HCEC 1CT (cell line): ENCODE data around the gene CRY1.
"Not testable (repeated sequence)": the region's sequence is repeated elsewhere in the genome, so short reads cannot be mapped to it uniquely, and the experiment has no call there.

ENCODE experiments used
- DNase-seq: peaks from one replicate; pipeline ENCODE4 v3.0.0-alpha.2; 2017

The CRY1 gene

GRCh38 chr12:107107381-107107780 is 14.0 kb upstream of the CRY1 start:
- no peak for DNase-seq

GRCh38 chr12:107106241-107107025 is 13.1 kb upstream of the CRY1 start:
- no peak for DNase-seq

- DNase-seq: no peak
These were observed 12.0 kb upstream of the CRY1 start for GRCh38 chr12:107105410-107105703.

GRCh38 chr12:107103516-107103915 is 10.2 kb upstream of the CRY1 start:
- no peak for DNase-seq

GRCh38 chr12:107103097-107103496 is 9.7 kb upstream of the CRY1 start:
- no peak for DNase-seq

DNA sequence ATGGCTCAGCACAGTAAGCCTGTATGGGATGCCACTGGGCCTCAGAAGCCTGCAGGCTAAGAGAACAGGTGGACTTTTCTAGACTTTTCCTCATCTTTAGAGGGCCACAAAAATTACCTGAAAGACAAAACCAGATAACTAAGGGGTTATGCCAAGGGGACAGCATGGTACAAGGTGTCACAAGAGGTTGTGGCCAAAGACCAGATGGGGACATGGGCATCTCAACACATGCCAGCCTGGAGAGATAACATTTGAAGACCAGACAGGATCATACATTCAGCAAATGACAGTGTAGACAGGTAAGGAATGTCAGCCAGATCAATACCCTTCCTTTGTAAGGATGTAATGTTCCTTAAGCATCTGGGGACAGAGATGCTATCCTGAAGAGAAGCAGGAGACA is 8.9 kb upstream of the CRY1 start:
- no peak for DNase-seq

DNA sequence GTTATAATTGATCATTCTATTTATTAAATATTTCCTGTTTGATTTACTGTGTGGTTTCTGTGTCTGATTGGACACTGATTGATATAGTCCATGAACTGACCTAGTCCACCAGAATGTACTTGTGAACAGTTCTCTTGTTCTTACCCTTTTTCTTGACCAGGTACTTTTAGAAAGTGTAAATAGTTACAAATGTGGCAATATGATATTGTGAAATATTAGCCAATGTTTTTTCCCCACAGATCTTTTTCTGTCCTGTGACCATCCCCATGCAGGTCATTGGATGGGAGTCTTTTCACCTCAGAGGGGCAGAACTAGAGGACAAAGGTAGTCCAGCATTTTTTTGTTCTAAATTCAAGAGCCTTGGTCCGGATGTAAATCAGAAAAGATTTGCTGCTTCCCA is 8.3 kb upstream of the CRY1 start:
- no peak for DNase-seq

GRCh38 chr12:107099917-107100316 is 6.6 kb upstream of the CRY1 start:
- DNase-seq: no peak

DNA sequence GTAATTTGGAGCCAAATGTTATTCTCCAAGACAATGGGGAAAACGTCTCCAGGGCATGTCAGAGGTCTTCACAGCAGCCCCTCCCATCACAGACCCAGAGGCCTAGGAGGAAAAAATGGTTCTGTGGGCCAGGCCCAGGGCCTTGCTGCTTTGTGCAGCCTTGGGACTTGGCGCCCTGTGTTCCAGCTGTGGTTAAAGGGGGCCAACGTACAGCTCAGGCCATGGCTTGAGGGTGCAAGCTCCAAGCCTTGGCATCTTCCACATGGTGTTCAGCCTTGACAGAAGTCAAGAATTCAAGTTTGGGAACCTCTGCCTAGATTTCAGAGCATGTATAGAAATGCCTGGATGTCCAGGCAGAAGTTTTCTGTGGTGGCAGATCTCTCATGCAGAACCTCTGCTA is 3.2 kb upstream of the CRY1 start:
- DNase-seq: no peak

- no peak for DNase-seq
These were observed 767 bp upstream of the CRY1 start for GRCh38 chr12:107094183-107094448.

- DNase-seq: peak; percentile 46
These were observed 506 bp downstream of the CRY1 start for GRCh38 chr12:107092669-107093416.

- DNase-seq: peak; percentile 96
These were observed 1.2 kb downstream of the CRY1 start for GRCh38 chr12:107091989-107092641.

- peak; percentile 84 for DNase-seq
These were observed 2.0 kb downstream of the CRY1 start for GRCh38 chr12:107091381-107091780.

- no peak for DNase-seq
These were observed 2.6 kb downstream of the CRY1 start for GRCh38 chr12:107090711-107091110.

DNA sequence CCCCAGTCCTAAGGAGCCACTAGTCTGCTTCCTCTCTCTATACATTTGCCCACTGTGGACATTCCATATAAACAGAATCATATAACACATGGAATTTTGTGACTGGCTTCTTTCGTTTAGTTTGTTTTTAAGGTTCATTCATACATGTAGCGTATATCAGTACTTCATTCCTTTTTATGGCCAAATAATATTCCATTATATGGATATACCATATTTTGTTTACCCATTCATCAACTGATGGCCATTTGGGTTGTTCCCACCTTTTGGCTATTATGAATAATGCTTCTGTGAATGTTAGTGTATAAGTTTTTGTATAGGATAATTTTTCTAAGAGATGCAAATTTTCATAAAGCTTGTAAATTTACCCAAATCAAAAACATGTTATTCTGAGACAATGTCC is 4.4 kb downstream of the CRY1 start:
- no peak for DNase-seq

GRCh38 chr12:107086314-107086713 is 7.0 kb downstream of the CRY1 start:
- no peak for DNase-seq

- no peak for DNase-seq
These were observed 11.6 kb downstream of the CRY1 start for GRCh38 chr12:107081778-107082177.

- no peak for DNase-seq
These were observed 13.1 kb downstream of the CRY1 start for GRCh38 chr12:107080299-107080698.

- peak; percentile 44 for DNase-seq
These were observed 14.0 kb downstream of the CRY1 start for GRCh38 chr12:107079172-107080011.

GRCh38 chr12:107073266-107073665 is 20.1 kb downstream of the CRY1 start:
- DNase-seq: not testable (repeated sequence)

- no peak for DNase-seq
These were observed 26.7 kb downstream of the CRY1 start for GRCh38 chr12:107066691-107067090.

- no peak for DNase-seq
These were observed 28.7 kb downstream of the CRY1 start for GRCh38 chr12:107064687-107065086.

DNA sequence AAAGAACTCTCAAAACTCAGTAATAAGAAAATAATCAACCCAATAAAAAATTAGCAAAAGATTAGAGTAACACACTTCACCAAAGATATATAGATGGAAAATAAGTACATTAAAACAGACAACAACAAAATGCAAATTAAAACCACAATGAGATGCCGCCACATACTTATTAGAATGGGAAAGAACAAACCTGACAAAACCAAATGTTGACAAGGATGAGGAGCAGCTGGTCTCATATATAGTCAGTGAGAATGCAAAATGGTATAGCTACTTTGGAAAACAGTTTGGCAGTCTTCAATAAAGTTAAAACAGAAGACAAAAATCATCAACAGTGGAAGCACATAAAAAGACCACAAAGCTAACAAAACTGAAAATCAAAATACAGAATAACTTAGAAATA is 29.1 kb downstream of the CRY1 start:
- no peak for DNase-seq

DNA sequence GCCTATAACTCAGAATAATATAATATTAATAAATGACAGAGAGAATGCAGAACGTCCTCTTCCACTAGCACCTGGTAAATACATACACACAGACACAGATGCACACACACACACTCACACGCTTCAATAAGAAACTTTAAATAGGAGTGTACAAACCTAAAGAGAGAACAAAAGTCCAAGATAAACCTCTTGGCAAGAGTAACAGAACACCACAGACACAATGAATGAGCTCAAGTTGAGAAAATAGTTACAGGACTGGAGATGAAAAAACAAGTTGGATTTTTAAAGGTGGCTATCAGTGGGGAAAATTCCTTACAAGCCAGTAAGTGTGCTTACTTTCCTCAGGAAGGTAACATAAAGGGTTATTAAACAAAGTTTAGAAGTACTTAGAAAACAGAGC is 35.2 kb downstream of the CRY1 start:
- no peak for DNase-seq
